Esophagus squamous epithelium (tissue), 4 donors: Measurements from ENCODE around the gene ASTN2.

Source experiments
- CTCF ChIP-seq, 6 experiments: fragments of 450-650 bp in 4 of 6; fragments of 200-600 bp in 2 of 6; sonication (generic) in 2 of 6; IDR thresholded peaks; one replicate each; pipeline ENCODE4 v1.5.1; 2016 to 2019; ENCODE audit warnings: antibody characterized with exemption in 6 of 6, mild to moderate bottlenecking in 4 of 6, moderate library complexity in 4 of 6
- POLR2A ChIP-seq, 4 donors: fragments of 450-650 bp; IDR thresholded peaks; one replicate each; pipeline ENCODE4 v1.6.1; 2017; ENCODE audit warnings: antibody characterized with exemption in 4 of 4, mild to moderate bottlenecking in 4 of 4, moderate library complexity in 3 of 4

DNA sequence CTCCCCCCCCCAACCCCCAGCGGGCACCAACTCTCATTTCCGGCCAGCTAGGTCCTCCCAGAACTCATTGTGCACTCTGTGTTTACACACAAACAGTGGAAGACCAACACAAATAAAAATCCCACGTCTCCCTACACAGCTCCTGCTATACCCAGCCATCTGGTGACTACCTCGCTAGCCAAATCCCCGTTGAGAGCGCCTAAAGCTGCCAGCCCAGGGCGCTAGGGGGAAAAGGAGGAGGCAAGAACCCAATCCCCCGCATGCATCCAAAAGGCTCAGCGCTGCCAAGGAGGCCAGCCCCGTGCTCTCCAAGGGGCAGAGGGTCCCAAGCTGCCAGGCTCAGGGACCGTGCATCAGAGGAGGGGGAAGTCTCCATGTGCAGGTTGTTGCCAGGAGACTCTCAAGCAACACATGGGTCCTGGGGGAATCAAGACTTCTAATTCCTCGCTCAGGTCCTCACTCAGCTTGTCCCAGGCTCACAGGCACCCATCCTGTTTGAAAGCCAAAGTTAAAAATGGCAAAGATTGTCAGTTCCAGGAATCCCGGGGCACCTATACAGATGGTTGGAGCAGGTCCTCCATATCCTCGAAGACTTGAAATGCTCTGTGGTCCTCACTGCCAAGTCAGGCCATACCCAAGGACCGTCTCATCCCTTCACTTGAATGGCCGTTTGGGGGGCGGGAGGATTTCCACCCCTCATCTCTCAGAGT lies 2.7 kb downstream of the ASTN2 start:
- TF ChIP-seq CTCF (IDR thresholded peaks at IDR 0.05) = no peak
- TF ChIP-seq POLR2A (IDR thresholded peaks at IDR 0.05) = no peak
